ENCODE data around the gene CPNE5. TPM values are rescaled to one million over a fixed set of nuclear protein-coding genes. Genes with fewer than 3 reads are reported as not detected.

The CPNE5 gene
- total RNA-seq, 1 donor from 2014 or later = 0.24 TPM

DNA sequence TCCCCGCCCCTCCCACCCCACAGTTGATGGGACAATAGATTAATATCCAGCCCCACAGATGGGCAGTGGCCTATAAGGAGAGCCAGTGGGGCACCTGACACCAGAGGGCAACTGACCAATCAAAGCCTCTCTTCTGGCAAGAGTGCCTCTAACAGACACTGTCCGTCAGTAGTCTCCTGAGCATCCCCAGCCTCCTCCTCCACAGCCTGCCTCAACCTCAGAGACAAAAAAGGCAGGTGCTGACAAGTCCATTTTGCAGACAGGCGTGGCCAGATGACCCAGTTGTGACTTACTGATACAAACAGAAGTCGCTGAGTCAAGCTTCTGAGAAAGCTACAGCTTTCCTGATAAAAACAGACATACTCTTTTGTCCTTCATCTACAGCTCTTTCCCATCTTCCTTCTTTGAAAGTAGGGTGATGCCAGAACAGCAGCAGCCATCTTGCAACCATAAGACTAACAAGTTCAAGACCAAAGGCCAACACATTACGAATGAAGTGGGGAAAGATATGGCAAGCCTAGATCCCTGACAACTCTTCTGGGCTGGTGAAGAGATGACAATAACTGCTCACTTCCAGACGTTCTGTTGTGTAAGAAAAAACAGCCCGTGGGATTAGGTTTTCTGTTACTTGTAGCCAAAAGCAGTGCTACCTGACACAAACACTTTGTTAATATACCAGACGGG lies 23.1 kb upstream of the CPNE5 start:
- no peaks in the 10 kb centered on the region for H3K27me3 Mint-ChIP-seq
- H3K4me3 Mint-ChIP-seq (ENCODE audit: low read depth) = no peak overlapping the region
- TF ChIP-seq, protein P1, sequence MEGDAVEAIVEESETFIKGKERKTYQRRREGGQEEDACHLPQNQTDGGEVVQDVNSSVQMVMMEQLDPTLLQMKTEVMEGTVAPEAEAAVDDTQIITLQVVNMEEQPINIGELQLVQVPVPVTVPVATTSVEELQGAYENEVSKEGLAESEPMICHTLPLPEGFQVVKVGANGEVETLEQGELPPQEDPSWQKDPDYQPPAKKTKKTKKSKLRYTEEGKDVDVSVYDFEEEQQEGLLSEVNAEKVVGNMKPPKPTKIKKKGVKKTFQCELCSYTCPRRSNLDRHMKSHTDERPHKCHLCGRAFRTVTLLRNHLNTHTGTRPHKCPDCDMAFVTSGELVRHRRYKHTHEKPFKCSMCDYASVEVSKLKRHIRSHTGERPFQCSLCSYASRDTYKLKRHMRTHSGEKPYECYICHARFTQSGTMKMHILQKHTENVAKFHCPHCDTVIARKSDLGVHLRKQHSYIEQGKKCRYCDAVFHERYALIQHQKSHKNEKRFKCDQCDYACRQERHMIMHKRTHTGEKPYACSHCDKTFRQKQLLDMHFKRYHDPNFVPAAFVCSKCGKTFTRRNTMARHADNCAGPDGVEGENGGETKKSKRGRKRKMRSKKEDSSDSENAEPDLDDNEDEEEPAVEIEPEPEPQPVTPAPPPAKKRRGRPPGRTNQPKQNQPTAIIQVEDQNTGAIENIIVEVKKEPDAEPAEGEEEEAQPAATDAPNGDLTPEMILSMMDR (IDR thresholded peaks at IDR 0.05; ENCODE audit: unreplicated experiment) = no peak
- DNase-seq (ENCODE audit: low spot score, unreplicated experiment) = no peak
- peaks cover 16% of the 10 kb centered on the region for H3K4me1 Mint-ChIP-seq (ENCODE audit: low read depth)
- H3K36me3 Mint-ChIP-seq (ENCODE audit: insufficient read depth) = peaks cover 23% of the 10 kb centered on the region
- H3K9me3 Mint-ChIP-seq (ENCODE audit: low read depth) = no peaks in the 10 kb centered on the region
- no peak overlapping the region for H3K27ac Mint-ChIP-seq

DNA sequence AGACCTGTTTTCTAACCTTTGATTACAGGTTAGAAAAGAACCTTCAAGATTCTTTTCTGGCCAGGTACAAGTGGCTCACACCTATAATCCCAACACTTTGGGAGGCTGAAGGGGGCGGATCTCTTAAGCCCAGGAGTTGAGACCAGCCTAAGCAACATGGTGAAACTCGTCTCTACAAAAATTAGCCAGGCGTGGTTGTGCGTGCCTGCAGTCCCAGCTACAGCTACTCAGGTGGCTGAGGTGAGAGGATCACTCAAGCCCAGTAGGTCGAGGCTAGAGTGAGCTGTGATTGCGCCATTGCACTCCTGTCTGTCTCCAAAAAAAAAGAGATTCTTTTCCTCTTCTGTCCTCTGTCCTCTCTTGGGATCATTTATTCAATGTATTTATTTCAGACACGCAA lies 20.9 kb upstream of the CPNE5 start:
- no peaks in the 10 kb centered on the region for H3K27me3 Mint-ChIP-seq
- H3K4me1 Mint-ChIP-seq (ENCODE audit: low read depth) = peaks cover 16% of the 10 kb centered on the region
- TF ChIP-seq, protein P1 (IDR thresholded peaks at IDR 0.05; ENCODE audit: unreplicated experiment) = no peak
- peaks cover 24% of the 10 kb centered on the region for H3K36me3 Mint-ChIP-seq (ENCODE audit: insufficient read depth)
- peak overlapping the region; percentile 12 for H3K27ac Mint-ChIP-seq
- no peak overlapping the region for H3K4me3 Mint-ChIP-seq (ENCODE audit: low read depth)
- no peak for DNase-seq (ENCODE audit: low spot score, unreplicated experiment)
- no peaks in the 10 kb centered on the region for H3K9me3 Mint-ChIP-seq (ENCODE audit: low read depth)

DNA sequence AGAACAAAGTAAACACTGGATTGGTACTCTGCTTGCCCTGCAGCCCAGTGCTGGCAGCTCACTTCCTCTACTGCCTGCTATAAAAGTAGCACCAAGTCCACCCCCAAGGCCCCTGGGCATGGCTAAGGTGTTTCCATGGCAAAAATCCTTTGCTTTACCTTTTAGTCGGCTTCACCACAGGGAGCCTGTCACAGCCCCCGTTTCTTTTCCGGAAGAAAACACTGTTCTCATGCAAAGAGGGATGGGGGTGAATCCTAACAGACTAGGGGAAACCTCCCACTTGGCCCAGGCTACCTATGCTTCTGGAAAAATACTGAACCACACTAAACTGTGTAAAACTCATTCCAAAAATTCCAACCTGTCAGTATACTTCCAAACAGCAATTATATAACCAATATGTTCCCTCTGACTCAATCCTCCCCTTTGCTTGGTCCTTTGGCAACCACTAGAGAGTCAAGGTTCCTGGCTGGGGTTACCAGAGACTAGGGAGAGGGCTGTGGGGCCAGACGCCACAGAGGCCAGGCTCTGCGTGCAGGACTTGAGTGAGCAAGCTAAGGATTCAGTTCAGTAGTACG lies 19.2 kb upstream of the CPNE5 start:
- Mint-ChIP-seq H3K27me3 (no peaks in the 10 kb centered on the region), H3K4me1 (ENCODE audit: low read depth) (peaks cover 3% of the 10 kb centered on the region), H3K27ac (no peak overlapping the region), H3K4me3 (ENCODE audit: low read depth) (no peak overlapping the region), H3K36me3 (ENCODE audit: insufficient read depth) (peaks cover 17% of the 10 kb centered on the region), H3K9me3 (ENCODE audit: low read depth) (no peaks in the 10 kb centered on the region)
- DNase-seq (ENCODE audit: low spot score, unreplicated experiment) = no peak
- TF ChIP-seq, protein P1 (IDR thresholded peaks at IDR 0.05; ENCODE audit: unreplicated experiment) = no peak

DNA sequence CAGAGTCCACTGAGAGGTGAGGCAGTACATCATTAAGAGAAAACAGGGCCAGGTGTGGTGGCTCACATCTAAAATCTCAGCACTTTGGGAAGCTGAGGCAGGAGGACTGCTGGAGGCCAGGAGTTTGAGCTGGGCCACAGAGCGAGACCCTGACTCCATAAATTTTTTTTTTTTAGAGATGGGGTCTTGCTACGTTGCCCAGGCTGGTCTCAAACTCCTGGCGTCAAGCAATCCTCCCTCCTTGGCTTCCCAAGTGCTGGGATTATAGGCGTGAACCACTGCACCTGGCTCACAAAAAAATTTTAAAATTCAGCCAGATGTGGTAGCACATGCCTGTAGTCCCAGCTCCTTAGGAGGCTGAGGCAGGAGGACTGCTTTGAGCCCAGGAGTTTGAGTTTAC lies 18.1 kb upstream of the CPNE5 start:
- Mint-ChIP-seq H3K36me3 (ENCODE audit: insufficient read depth) (peaks cover 14% of the 10 kb centered on the region), H3K27ac (no peak overlapping the region), H3K4me3 (ENCODE audit: low read depth) (no peak overlapping the region)

DNA sequence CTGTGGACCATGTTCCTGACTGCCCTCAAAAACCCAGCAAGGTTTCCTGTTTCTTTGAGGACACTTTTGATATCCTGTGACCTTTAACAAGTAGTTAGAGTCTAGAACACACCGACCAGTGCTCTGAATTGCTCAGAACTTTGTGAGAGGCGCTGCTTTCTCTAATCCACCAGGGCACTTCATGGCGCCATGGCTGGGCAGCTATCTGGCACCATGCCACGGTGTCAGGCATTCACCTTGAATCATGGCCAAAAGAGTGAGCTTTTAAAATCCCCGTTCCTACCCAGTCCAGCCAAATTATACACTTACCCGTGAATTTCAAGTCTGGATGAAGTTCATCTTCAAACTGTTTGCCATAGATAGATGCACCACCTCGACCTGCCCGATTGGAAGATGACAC lies 17.0 kb upstream of the CPNE5 start:
- DNase-seq (ENCODE audit: low spot score, unreplicated experiment) = no peak
- Mint-ChIP-seq H3K4me1 (ENCODE audit: low read depth) (no peaks in the 10 kb centered on the region), H3K36me3 (ENCODE audit: insufficient read depth) (peaks cover 14% of the 10 kb centered on the region), H3K27ac (no peak overlapping the region), H3K9me3 (ENCODE audit: low read depth) (no peaks in the 10 kb centered on the region), H3K4me3 (ENCODE audit: low read depth) (no peak overlapping the region), H3K27me3 (no peaks in the 10 kb centered on the region)
- TF ChIP-seq, protein P1 (IDR thresholded peaks at IDR 0.05; ENCODE audit: unreplicated experiment) = no peak

More for the DNA sequence above, 18.1 kb upstream of the CPNE5 start:
- DNase-seq (ENCODE audit: low spot score, unreplicated experiment) = no peak
- TF ChIP-seq, protein P1 (IDR thresholded peaks at IDR 0.05; ENCODE audit: unreplicated experiment) = no peak
- no peaks in the 10 kb centered on the region for H3K27me3 Mint-ChIP-seq
- H3K4me1 Mint-ChIP-seq (ENCODE audit: low read depth) = no peaks in the 10 kb centered on the region
- no peaks in the 10 kb centered on the region for H3K9me3 Mint-ChIP-seq (ENCODE audit: low read depth)
